Measurements from ENCODE around the gene PEX11A. TPM values are rescaled to one million over a fixed set of nuclear protein-coding genes. Genes with fewer than 3 reads are reported as not detected.

PEX11A gene
- total RNA-seq, 1 donor from 2014 or later: 13.7 TPM

Other genes with a start within 250 kb of the PEX11A start
- gene RHCG, start 194.2 kb downstream of the PEX11A start, total RNA-seq: not detected
- 0.37 TPM for gene TICRR, start 115.3 kb downstream of the PEX11A start, total RNA-seq
- gene KIF7, start 35.3 kb downstream of the PEX11A start, total RNA-seq: 6.1 TPM
- 0.89 TPM for gene PLIN1, start 11.4 kb downstream of the PEX11A start, total RNA-seq
- 0.49 TPM for gene WDR93, start 57 bp upstream of the PEX11A start, total RNA-seq
- 4.6 TPM for gene MESP1, start 60.5 kb upstream of the PEX11A start, total RNA-seq
- gene MESP2, start 85.6 kb upstream of the PEX11A start, total RNA-seq: 0.75 TPM
- gene ANPEP, start 124.1 kb upstream of the PEX11A start, total RNA-seq: 1,600 TPM
- gene AP3S2, start 203.2 kb upstream of the PEX11A start, total RNA-seq: 24.9 TPM
- gene ARPIN, start 222.2 kb upstream of the PEX11A start, total RNA-seq: 23.3 TPM

All from mucosa of gallbladder (tissue), 1 donor.